ENCODE measurements around the gene RABL6. TPM values are rescaled to one million over a fixed set of nuclear protein-coding genes. Genes with fewer than 3 reads are reported as not detected.

Gene RABL6
- total RNA-seq, 4 donors from 2014 or later, result 63.0 to 74.5 (median 71.3) TPM

DNA sequence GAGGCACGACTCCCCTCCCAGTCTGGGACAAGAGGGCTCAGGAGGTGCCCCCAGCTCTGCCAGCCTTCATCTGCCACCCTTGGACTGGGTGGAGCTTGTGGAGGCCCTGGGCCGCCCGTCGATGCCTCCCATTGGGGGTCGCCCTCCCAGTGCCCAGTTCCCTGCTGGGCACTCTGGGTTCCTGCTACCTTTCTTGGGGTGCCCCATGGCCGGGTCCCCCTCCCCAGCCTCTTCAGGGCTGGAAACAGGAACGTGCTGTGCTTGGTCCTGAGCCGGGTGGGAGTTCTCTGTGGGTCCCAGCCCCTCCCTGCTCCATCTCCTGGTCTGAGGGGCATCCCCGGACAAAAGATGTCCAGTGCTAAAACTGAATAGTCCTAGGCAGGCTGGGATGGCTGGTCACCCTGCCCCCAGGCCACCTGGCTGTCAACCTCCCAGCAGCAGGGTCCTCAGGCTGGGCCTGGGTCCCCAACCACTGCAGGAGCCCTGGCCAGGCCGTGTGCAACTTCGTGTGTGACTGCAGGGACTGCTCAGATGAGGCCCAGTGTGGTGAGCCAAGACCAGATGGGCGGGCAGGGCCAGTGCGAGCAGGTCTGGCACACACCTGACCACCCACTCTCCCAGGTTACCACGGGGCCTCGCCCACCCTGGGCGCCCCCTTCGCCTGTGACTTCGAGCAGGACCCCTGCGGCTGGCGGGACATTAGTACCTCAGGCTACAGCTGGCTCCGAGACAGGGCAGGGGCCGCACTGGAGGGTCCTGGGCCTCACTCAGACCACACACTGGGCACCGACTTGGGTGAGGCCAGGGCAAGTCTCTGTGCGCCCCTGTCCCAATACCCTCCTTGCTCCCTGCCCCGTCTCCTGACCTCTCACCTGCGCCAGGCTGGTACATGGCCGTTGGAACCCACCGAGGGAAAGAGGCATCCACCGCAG is 45.2 kb downstream of the RABL6 start:
- DNase-seq (ENCODE audit: low spot score in 2 of 2), result no peak
- 55 to 77% methylated on average over 5 to 25 of the region's 29 CpGs for WGBS, 2 donors

DNA sequence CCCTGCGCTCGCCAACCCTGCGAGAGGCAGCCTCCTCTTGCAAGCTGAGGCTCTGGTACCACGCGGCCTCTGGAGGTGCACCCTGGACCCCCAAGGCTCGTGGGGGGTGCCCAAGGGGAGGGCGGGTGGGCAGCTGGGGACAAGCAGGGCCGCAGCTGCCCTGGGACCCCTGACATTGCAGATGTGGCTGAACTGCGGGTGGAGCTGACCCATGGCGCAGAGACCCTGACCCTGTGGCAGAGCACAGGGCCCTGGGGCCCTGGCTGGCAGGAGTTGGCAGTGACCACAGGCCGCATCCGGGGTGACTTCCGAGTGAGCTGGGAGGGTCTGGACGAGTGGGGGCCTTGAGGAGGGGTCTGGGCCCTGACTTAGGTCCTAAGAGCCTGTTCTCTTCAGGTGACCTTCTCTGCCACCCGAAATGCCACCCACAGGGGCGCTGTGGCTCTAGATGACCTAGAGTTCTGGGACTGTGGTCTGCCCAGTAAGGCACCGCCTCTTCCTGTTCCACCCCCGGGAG is 45.9 kb downstream of the RABL6 start:
- Histone ChIP-seq H3K9me3 (no peaks in the 10 kb centered on the region), H3K27me3 (no peaks in the 10 kb centered on the region), H3K36me3 (peaks cover 0 to 23% (median 0%) of the 10 kb centered on the region in 3 donors), H3K4me3 (no peak overlapping the region), H3K4me1 (peaks cover 0 to 35% (median 11%) of the 10 kb centered on the region in 4 donors), H3K27ac (no peak overlapping the region)
- no peak for TF ChIP-seq POLR2A (IDR thresholded peaks at IDR 0.05)
- TF ChIP-seq EP300 (IDR thresholded peaks at IDR 0.05), result no peak
- TF ChIP-seq, protein P1, sequence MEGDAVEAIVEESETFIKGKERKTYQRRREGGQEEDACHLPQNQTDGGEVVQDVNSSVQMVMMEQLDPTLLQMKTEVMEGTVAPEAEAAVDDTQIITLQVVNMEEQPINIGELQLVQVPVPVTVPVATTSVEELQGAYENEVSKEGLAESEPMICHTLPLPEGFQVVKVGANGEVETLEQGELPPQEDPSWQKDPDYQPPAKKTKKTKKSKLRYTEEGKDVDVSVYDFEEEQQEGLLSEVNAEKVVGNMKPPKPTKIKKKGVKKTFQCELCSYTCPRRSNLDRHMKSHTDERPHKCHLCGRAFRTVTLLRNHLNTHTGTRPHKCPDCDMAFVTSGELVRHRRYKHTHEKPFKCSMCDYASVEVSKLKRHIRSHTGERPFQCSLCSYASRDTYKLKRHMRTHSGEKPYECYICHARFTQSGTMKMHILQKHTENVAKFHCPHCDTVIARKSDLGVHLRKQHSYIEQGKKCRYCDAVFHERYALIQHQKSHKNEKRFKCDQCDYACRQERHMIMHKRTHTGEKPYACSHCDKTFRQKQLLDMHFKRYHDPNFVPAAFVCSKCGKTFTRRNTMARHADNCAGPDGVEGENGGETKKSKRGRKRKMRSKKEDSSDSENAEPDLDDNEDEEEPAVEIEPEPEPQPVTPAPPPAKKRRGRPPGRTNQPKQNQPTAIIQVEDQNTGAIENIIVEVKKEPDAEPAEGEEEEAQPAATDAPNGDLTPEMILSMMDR (IDR thresholded peaks at IDR 0.05), result no peak
- 75 to 82% methylated on average over 4 to 13 of the region's 18 CpGs for WGBS, 2 donors
- no peak for DNase-seq (ENCODE audit: low spot score in 2 of 2)

More for the DNA sequence above, 45.2 kb downstream of the RABL6 start:
- TF ChIP-seq EP300 (IDR thresholded peaks at IDR 0.05) (no peak), POLR2A (IDR thresholded peaks at IDR 0.05) (no peak)
- TF ChIP-seq, protein P1 (IDR thresholded peaks at IDR 0.05), result no peak
- Histone ChIP-seq H3K4me1 (peaks cover 0 to 39% (median 14%) of the 10 kb centered on the region in 4 donors), H3K27ac (no peak overlapping the region), H3K4me3 (no peak overlapping the region), H3K27me3 (peaks cover 0 to 2% of the 10 kb centered on the region in 2 donors), H3K36me3 (peaks cover 0 to 18% (median 0%) of the 10 kb centered on the region in 3 donors), H3K9me3 (no peaks in the 10 kb centered on the region)

DNA sequence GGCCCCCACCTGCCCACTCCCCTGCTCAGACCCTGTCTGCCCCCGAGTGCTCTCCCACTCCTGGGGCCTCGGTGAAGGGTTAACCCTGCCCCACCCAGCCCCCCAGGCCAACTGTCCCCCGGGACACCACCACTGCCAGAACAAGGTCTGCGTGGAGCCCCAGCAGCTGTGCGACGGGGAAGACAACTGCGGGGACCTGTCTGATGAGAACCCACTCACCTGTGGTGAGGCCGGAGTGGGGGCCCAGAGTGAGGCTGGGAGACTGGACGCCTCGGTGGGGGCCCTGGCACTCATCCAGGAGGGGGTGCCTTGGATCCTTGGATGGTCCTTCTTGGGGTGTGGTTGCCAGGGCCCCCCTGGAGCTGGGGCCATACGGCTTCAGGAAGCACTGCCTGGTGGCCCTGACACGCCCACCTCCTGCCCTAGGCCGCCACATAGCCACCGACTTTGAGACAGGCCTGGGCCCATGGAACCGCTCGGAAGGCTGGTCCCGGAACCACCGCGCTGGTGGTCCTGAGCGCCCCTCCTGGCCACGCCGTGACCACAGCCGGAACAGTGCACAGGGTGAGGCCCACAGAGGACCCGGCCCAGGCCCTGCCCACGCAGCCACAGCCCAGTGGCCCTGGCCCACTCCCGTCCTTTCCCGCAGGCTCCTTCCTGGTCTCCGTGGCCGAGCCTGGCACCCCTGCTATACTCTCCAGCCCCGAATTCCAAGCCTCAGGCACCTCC is 46.5 kb downstream of the RABL6 start:
- H3K4me3 ChIP-seq, result no peak overlapping the region
- DNase-seq (ENCODE audit: low spot score in 2 of 2), result no peak
- 65 to 71% methylated on average over 13 to 16 of the region's 30 CpGs for WGBS, 2 donors
- TF ChIP-seq POLR2A (IDR thresholded peaks at IDR 0.05), result no peak
- H3K27me3 ChIP-seq, result no peaks in the 10 kb centered on the region
- peaks cover 0 to 41% (median 14%) of the 10 kb centered on the region in 4 donors for H3K4me1 ChIP-seq
- no peaks in the 10 kb centered on the region for H3K9me3 ChIP-seq
- H3K27ac ChIP-seq, result no peak overlapping the region
- H3K36me3 ChIP-seq, result peaks cover 0 to 25% (median 0%) of the 10 kb centered on the region in 3 donors

DNA sequence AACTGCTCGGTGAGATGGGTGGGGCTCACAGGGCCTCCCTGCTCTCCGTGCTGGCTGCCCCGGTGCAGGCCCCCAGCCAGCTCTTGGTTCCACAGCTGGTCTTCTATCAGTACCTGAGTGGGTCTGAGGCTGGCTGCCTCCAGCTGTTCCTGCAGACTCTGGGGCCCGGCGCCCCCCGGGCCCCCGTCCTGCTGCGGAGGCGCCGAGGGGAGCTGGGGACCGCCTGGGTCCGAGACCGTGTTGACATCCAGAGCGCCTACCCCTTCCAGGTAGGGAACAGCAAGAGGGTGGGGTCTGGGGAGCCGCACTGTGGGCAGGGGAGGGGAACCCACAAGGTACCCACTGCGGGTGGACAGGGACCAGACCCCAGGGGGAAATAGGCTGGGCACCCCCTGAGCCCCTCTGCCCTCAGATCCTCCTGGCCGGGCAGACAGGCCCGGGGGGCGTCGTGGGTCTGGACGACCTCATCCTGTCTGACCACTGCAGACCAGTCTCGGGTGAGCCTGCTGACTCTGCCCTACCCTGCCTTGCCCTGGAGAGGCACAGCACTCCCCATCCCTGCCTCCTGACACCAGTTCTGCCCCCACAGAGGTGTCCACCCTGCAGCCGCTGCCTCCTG is 47.2 kb downstream of the RABL6 start:
- Histone ChIP-seq H3K27me3 (no peaks in the 10 kb centered on the region), H3K36me3 (peaks cover 0 to 32% (median 0%) of the 10 kb centered on the region in 3 donors), H3K27ac (no peak overlapping the region), H3K4me3 (no peak overlapping the region), H3K4me1 (peaks cover 0 to 44% (median 14%) of the 10 kb centered on the region in 4 donors), H3K9me3 (no peaks in the 10 kb centered on the region)
- WGBS, 2 donors, result 67 to 83% methylated on average over 11 to 13 of the region's 23 CpGs
- no peak for DNase-seq (ENCODE audit: low spot score in 2 of 2)
- TF ChIP-seq POLR2A (IDR thresholded peaks at IDR 0.05) (no peak), EP300 (IDR thresholded peaks at IDR 0.05) (no peak)
- TF ChIP-seq, protein P1 (IDR thresholded peaks at IDR 0.05), result no peak

DNA sequence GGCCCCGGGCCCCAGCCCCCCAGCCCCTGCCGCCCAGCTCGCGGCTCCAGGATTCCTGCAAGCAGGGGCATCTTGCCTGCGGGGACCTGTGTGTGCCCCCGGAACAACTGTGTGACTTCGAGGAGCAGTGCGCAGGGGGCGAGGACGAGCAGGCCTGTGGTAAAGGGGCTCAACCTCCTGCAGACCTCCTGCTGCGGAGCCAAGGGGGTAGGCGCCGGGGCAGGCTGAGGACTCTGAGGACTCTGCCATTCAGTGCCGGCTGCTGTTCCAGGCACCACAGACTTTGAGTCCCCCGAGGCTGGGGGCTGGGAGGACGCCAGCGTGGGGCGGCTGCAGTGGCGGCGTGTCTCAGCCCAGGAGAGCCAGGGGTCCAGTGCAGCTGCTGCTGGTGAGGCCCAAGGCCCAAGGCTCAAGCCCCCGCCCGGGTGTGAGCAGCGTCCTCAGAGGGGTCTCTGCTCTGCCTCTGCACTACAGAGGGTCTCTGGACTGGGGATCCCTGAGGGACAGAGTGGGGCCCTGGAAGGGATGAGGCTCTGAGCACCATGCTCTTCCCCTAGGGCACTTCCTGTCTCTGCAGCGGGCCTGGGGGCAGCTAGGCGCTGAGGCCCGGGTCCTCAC is 47.8 kb downstream of the RABL6 start:
- no peak for DNase-seq (ENCODE audit: low spot score in 2 of 2)
- 47 to 63% methylated on average over 5 to 18 of the region's 26 CpGs for WGBS, 2 donors
- Histone ChIP-seq H3K27ac (no peak overlapping the region), H3K9me3 (no peaks in the 10 kb centered on the region), H3K4me3 (no peak overlapping the region), H3K27me3 (no peaks in the 10 kb centered on the region), H3K4me1 (peaks cover 0 to 39% (median 8%) of the 10 kb centered on the region in 4 donors), H3K36me3 (peaks cover 0 to 33% (median 0%) of the 10 kb centered on the region in 3 donors)
- TF ChIP-seq POLR2A (IDR thresholded peaks at IDR 0.05), result no peak
- TF ChIP-seq, protein P1 (IDR thresholded peaks at IDR 0.05), result no peak
- no peak for TF ChIP-seq EP300 (IDR thresholded peaks at IDR 0.05)
